Suprapubic skin (tissue), 4 donors: ENCODE results near the gene OR4D1. TPM values are rescaled to one million over a fixed set of nuclear protein-coding genes. Genes with fewer than 3 reads are reported as not detected.

Experiments used
- DNase-seq, 2 donors: peaks; one replicate each; pipeline ENCODE4 v3.0.0-alpha.2; 2019; ENCODE audit warnings: low spot score in 2 of 2
- H3K27ac ChIP-seq: fragments of 200-600 bp; sonication (generic); one replicate; pipeline ENCODE4 v1.5.1; 2019
- H3K27me3 ChIP-seq: fragments of 200-600 bp; sonication (generic); one replicate; pipeline ENCODE4 v1.5.1; 2019
- H3K36me3 ChIP-seq: fragments of 200-600 bp; sonication (generic); one replicate; pipeline ENCODE4 v1.5.1; 2019
- H3K4me1 ChIP-seq: fragments of 200-600 bp; sonication (generic); one replicate; pipeline ENCODE4 v1.5.1; 2019
- H3K4me3 ChIP-seq: fragments of 200-600 bp; sonication (generic); one replicate; pipeline ENCODE4 v1.5.1; 2019; ENCODE audit warnings: mild to moderate bottlenecking
- H3K9me3 ChIP-seq: fragments of 200-600 bp; sonication (generic); one replicate; pipeline ENCODE4 v1.5.1; 2019
- CTCF ChIP-seq, 2 donors: fragments of 200-600 bp in 1 of 2; fragments of 450-650 bp in 1 of 2; sonication (generic) in 1 of 2; IDR thresholded peaks; one replicate each; pipeline ENCODE4 v1.5.1; 2016 to 2019; ENCODE audit warnings: antibody characterized with exemption in 2 of 2, mild to moderate bottlenecking in 1 of 2, moderate library complexity in 1 of 2
- EP300 ChIP-seq: sonication (generic); formaldehyde crosslinking; IDR thresholded peaks from one replicate; pipeline ENCODE4 v1.6.1; 2017; ENCODE audit warnings: antibody characterized with exemption
- POLR2A ChIP-seq, 2 donors: fragments of 450-650 bp; IDR thresholded peaks; one replicate each; pipeline ENCODE4 v1.6.1; 2017; ENCODE audit warnings: antibody characterized with exemption in 2 of 2, mild to moderate bottlenecking in 2 of 2, moderate library complexity in 2 of 2
- POLR2AphosphoS5 ChIP-seq, 3 donors: sonication (generic); formaldehyde crosslinking; IDR thresholded peaks; one replicate each; pipeline ENCODE4 v1.6.1; 2017; ENCODE audit warnings: antibody characterized with exemption in 3 of 3
- WGBS: methylation state at CpG from one replicate; pipeline ENCODE4 v1.1.5; 2018; 5-methylcytosine and 5-hydroxymethylcytosine counted together
- total RNA-seq, 4 donors: library from RNA; depleted of rRNA; stranded (reverse); fragments of >200 nt; gene quantifications; one replicate each; pipeline ENCODE4 v1.1.0, GENCODE V29; 2016

The OR4D1 gene
- total RNA-seq, 4 donors from 2014 or later, result not detected

GRCh38 chr17:58208344-58208743 lies 60.2 kb downstream of the OR4D1 start:
- Histone ChIP-seq H3K9me3 (no peaks in the 10 kb centered on the region), H3K4me1 (no peaks in the 10 kb centered on the region), H3K27ac (no peak overlapping the region), H3K27me3 (no peaks in the 10 kb centered on the region), H3K36me3 (peaks cover 73% of the 10 kb centered on the region), H3K4me3 (no peak overlapping the region)
- DNase-seq, result no peak
- no peak for TF ChIP-seq EP300
- no peak for TF ChIP-seq POLR2A (IDR thresholded peaks at IDR 0.05)
- no peak for TF ChIP-seq CTCF (IDR thresholded peaks at IDR 0.05)
- no peak for TF ChIP-seq POLR2AphosphoS5 (IDR thresholded peaks at IDR 0.05)
- 96% methylated on average over 5 of the region's 5 CpGs for WGBS

Other genes with a start within 250 kb of the OR4D1 start
- gene CUEDC1, start 193.0 kb upstream of the OR4D1 start, total RNA-seq, result 10 to 100 TPM in 2 of 4 donors, 1 to 10 TPM in 2; 5.1 to 34.2 (median 12.8) TPM
- gene VEZF1, start 160.1 kb upstream of the OR4D1 start, total RNA-seq, result 10 to 100 TPM; 45.3 to 76.0 (median 63.7) TPM
- 100 to 1,000 TPM; 108 to 172 (median 125) TPM for gene SRSF1, start 141.1 kb upstream of the OR4D1 start, total RNA-seq
- gene DYNLL2, start 65.0 kb upstream of the OR4D1 start, total RNA-seq, result 10 to 100 TPM; 14.6 to 22.4 (median 16.5) TPM
- gene OR4D2, start 18.6 kb downstream of the OR4D1 start, total RNA-seq, result not detected
- gene EPX, start 44.3 kb downstream of the OR4D1 start, total RNA-seq, result under 1 TPM in 1 of 4 donors, not detected in 3; 0.25 TPM
- 10 to 100 TPM; 11.0 to 25.1 (median 17.2) TPM for gene MKS1, start 70.9 kb downstream of the OR4D1 start, total RNA-seq
- gene LPO, start 90.2 kb downstream of the OR4D1 start, total RNA-seq, result under 1 TPM in 2 of 4 donors, not detected in 2; 0.19 to 0.23 TPM
- not detected for gene MPO, start 132.6 kb downstream of the OR4D1 start, total RNA-seq
- 10 to 100 TPM in 2 of 4 donors, 1 to 10 TPM in 2; 6.8 to 26.9 (median 12.4) TPM for gene TSPOAP1, start 180.4 kb downstream of the OR4D1 start, total RNA-seq
- gene SUPT4H1, start 203.8 kb downstream of the OR4D1 start, total RNA-seq, result 10 to 100 TPM; 33.8 to 48.3 (median 40.3) TPM